Measurements from ENCODE around the gene YBEY.

YBEY gene

DNA sequence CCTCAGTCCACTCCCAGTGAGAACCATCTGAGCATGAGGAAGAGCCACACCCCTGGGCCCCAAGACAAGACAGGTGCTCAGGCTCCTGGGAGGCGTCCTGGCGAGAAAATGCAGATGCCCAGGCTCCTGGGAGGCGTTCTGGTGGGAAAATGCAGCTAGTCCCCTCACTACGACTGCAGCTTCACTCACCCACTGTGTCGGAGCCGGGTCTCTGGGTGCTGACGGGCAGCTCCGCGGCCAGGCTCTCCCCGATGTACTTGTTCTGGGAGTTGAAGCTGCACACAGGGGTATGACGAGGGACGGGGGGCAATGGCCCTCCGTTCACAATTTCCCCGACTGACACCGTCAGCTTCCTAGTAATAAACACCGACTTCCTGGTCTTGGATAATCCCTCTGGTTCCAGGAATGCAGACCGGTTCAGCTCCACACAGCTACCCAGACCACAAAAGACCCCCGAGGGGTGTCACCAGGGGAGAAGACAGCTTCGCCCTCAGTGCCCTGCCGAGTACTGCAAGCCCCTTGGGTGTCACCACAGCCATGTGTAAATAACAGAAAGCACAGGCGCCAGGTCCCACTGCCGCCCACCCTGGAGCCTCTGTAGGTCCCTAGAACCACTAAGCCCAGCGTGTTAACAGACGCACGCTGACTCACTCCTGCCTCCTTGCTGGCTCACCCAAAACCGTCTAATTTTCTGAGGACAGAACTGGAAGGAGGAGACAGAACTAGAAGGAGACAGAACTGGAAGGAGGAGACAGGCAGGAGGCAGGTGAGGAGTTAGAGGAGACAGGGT lies 20.2 kb upstream of the YBEY start:
- no peak overlapping the region for H3K27ac ChIP-seq
- TF ChIP-seq, protein P1, sequence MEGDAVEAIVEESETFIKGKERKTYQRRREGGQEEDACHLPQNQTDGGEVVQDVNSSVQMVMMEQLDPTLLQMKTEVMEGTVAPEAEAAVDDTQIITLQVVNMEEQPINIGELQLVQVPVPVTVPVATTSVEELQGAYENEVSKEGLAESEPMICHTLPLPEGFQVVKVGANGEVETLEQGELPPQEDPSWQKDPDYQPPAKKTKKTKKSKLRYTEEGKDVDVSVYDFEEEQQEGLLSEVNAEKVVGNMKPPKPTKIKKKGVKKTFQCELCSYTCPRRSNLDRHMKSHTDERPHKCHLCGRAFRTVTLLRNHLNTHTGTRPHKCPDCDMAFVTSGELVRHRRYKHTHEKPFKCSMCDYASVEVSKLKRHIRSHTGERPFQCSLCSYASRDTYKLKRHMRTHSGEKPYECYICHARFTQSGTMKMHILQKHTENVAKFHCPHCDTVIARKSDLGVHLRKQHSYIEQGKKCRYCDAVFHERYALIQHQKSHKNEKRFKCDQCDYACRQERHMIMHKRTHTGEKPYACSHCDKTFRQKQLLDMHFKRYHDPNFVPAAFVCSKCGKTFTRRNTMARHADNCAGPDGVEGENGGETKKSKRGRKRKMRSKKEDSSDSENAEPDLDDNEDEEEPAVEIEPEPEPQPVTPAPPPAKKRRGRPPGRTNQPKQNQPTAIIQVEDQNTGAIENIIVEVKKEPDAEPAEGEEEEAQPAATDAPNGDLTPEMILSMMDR (conservative IDR thresholded peaks at IDR 0.05), result no peak
- no peak for TF ChIP-seq ZFX (IDR thresholded peaks at IDR 0.05)

DNA sequence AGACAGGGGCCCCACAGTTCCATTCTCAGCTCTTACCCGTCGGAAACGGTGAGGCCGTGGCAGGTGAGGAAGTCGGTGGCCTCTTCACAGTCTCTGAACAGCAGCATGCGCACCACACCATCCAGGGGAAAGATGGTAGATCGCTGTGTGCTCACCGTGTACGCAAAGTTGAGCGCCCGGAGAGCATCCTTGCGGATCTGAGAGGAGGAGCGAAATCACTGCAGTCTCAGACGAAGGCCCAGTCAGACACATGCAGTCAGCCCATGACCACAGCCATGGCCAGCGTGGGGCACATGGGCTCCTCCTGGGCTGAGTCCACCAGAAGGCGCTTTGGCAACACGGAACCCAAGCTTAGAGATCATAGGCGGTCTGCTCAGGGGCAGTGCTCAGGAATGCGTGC lies 19.2 kb upstream of the YBEY start:
- H3K27ac ChIP-seq, result no peak overlapping the region
- TF ChIP-seq, protein P1 (conservative IDR thresholded peaks at IDR 0.05), result no peak
- no peak for TF ChIP-seq ZFX (IDR thresholded peaks at IDR 0.05)

DNA sequence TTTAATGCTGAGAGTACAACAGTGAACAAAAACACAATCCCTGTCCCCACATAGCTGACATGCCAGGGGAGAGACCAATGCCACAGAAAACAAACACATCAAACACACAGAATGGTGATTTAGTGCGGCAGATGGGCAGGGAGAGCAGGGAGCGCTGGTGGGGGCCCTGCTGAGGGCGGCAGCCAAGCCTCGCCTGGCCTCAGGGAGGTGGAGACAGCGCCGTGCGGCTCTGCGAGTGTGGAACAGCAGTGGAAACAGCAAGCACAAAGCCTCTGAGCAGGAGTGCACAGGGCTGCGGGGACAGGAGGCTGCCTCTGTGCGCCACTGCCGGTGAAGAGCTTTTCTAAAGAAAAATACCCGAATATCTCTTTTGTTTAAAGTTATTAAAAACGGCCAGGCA lies 17.8 kb upstream of the YBEY start:
- H3K27ac ChIP-seq, result no peak overlapping the region
- no peak for TF ChIP-seq ZFX (IDR thresholded peaks at IDR 0.05)
- TF ChIP-seq, protein P1 (conservative IDR thresholded peaks at IDR 0.05), result no peak

DNA sequence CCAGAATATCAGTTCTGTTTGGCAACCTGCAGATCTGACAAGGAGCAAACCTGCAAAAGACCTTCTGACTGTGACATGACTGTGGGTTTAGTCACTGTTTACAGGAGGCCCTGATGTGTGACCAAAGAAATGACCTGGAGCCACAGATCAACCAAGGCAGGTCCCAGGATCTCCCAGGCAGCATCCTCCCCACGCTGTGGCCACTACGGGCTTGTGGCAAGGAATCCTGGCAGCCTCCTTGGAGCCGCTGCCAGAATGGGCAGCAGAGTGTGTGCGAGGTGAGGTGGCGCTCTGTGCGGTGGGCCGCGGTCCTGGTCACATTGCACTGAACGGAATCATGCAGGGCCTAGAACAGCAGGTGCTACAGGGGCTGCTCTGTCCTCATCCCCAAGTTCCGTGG lies 16.7 kb upstream of the YBEY start:
- TF ChIP-seq, protein P1 (conservative IDR thresholded peaks at IDR 0.05), result no peak
- TF ChIP-seq ZFX (IDR thresholded peaks at IDR 0.05), result no peak
- H3K27ac ChIP-seq, result no peak overlapping the region

DNA sequence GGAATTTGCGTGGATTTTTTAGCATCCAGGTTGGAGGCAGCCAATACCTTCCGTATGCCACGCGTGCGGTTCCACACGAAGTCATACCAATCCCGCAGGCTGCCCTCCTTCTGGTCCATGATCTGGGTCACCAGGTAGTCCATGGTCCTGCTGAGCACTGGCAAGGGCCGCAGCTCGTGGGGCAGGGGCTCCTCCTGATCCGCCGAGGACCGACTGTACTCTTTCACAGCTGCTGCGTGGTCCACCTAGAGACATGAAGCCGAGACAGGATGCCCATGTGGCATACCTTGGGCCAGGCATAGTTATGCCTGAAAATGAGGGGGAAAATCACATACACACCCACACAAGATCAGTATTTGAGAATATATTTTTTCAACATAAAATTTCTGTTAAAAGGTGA lies 12.8 kb upstream of the YBEY start:
- TF ChIP-seq ZFX (IDR thresholded peaks at IDR 0.05), result no peak
- no peak overlapping the region for H3K27ac ChIP-seq

DNA sequence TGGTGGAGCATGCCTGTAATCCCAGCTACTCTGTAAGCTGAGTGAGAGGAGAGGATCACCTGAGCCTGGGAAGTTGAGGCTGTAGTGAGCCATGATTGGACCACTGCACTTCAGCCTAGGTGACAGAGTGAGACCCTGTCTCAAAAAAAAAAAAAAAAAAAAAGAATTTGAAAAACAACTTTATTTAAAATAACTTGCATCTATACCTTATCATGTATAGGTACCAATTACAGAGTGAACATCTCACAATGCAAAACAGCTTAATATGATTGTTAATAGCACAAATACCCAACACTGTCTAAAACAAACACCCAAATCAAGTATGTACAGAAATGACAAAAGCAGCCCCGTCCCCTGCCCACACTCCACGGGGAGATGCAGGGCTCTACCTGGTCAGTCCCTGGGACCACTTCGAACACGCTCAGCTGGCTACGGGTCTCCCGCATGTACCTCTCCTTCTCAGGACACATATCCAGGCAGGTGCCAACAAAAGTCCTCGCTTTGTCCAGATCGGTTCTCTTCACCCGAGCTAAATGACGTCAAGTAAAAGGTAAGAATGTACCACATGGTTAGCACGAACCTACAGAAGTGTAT lies 11.2 kb upstream of the YBEY start:
- H3K27ac ChIP-seq, result no peak overlapping the region
- TF ChIP-seq, protein P1 (conservative IDR thresholded peaks at IDR 0.05), result no peak
- TF ChIP-seq ZFX (IDR thresholded peaks at IDR 0.05), result no peak

DNA sequence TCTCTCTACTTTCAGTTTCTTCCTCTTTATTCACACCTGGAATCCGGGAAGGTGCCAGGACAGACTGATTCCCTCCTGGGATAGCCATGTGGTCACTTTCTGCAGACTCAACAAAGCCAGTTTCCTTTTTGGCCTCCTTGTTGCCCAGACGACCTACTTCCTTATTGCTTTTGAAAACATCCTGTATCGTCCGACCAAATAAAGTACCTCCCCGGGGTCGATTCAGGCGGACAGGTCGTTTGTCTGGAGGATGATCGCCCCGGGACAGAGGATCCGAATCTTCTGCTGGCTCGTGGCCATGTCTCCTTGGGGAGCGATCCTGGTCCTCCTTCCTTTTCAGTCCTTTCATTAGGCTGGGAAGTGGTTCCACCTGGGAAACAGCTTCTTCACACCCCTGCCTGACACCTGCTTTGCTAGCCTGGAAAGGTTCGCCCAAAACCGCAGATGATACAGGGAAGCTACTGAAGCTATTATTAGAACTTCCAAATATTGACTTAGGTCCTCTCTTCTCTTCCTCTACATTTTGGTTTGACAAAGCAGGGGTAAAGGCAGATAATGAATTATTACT lies 2.0 kb upstream of the YBEY start:
- H3K27ac ChIP-seq, result peak overlapping the region; percentile 64
- TF ChIP-seq ZFX (IDR thresholded peaks at IDR 0.05), result no peak
- TF ChIP-seq, protein P1 (conservative IDR thresholded peaks at IDR 0.05), result no peak

Measured in C4-2B (cell line).